Epithelial cell of esophagus (primary cell): Measurements from ENCODE around the gene CTDNEP1.
"Not testable (repeated sequence)": the region's sequence is repeated elsewhere in the genome, so short reads cannot be mapped to it uniquely, and the experiment has no call there.

Experiments used
- DNase-seq: peaks from one replicate; pipeline ENCODE4 v3.0.0; 2010; ENCODE audit warnings: low read depth
- H3K4me3 ChIP-seq: 2 replicates; pipeline ENCODE4 v1.5.1; 2011; ENCODE audit warnings: mild to moderate bottlenecking, low read length, control low read depth
- CTCF ChIP-seq: IDR thresholded peaks from 2 replicates; pipeline ENCODE4 v1.5.1; 2011; ENCODE audit warnings: low read depth, mild to moderate bottlenecking, low read length, control low read depth, inconsistent platforms; ENCODE audit not compliant: insufficient read depth; ENCODE audit errors: missing control alignments

Gene CTDNEP1

GRCh38 chr17:7252176-7253043 lies 876 bp upstream of the CTDNEP1 start, which contains the start of gene ELP5:
Gene ELP5 (plus strand): TSS chr17:7252215. CDS start chr17:7252551, 336 bp downstream.
- TF ChIP-seq CTCF, result no peak
- peak within 1 kb of the TSS; percentile 77 for H3K4me3 ChIP-seq
- DNase-seq, result peak; percentile 93

- DNase-seq, result peak; percentile 32
- peak overlapping the region; percentile 77 for H3K4me3 ChIP-seq
- TF ChIP-seq CTCF, result no peak
Measured at GRCh38 chr17:7250695-7251627, 573 bp downstream of the CTDNEP1 start.

GRCh38 chr17:7249830-7250229 lies 1.7 kb downstream of the CTDNEP1 start:
- H3K4me3 ChIP-seq, result peak overlapping the region; percentile 77
- no peak for DNase-seq
- no peak for TF ChIP-seq CTCF

- H3K4me3 ChIP-seq, result no peak overlapping the region
- no peak for DNase-seq
Measured at GRCh38 chr17:7249214-7249613, 2.3 kb downstream of the CTDNEP1 start.

GRCh38 chr17:7248796-7249195 lies 2.7 kb downstream of the CTDNEP1 start:
- no peak overlapping the region for H3K4me3 ChIP-seq
- TF ChIP-seq CTCF, result no peak
- no peak for DNase-seq

More at GRCh38 chr17:7249214-7249613, 2.3 kb downstream of the CTDNEP1 start:
- no peak for TF ChIP-seq CTCF

- H3K4me3 ChIP-seq, result no peak overlapping the region
- TF ChIP-seq CTCF, result no peak
- no peak for DNase-seq
Measured at GRCh38 chr17:7246779-7247178, 4.8 kb downstream of the CTDNEP1 start.

GRCh38 chr17:7243838-7244237 lies 7.7 kb downstream of the CTDNEP1 start:
- not testable (repeated sequence) for H3K4me3 ChIP-seq, DNase-seq
